ENCODE measurements around the gene RTN1. TPM values are rescaled to one million over a fixed set of nuclear protein-coding genes. Genes with fewer than 3 reads are reported as not detected.

Gene RTN1
- total RNA-seq, 2 experiments from 2014 or later: not detected

GRCh38 chr14:59698793-59699192 lies 171.8 kb downstream of the RTN1 start:
- TF ChIP-seq CTCF (conservative IDR thresholded peaks at IDR 0.05; ENCODE audit: low read length) (no peak), EZH2phosphoT487 (IDR thresholded peaks at IDR 0.05; ENCODE audit: borderline replicate concordance, low read depth, low read length) (no peak)
- Histone ChIP-seq H3K4me3 (ENCODE audit: low read depth, low read length, poor library complexity, severe bottlenecking) (no peak overlapping the region), H3K9me3 (ENCODE audit: low read length) (no peaks in the 10 kb centered on the region), H3K4me1 (ENCODE audit: insufficient read depth, low read length, poor library complexity, severe bottlenecking) (no peaks in the 10 kb centered on the region), H2AFZ (ENCODE audit: low read length) (no peak overlapping the region), H3K9me2 (ENCODE audit: insufficient read depth, low read length) (no peaks in the 10 kb centered on the region), H3K27ac (ENCODE audit: low read depth, low read length, poor library complexity, severe bottlenecking) (no peak overlapping the region), H4K20me1 (ENCODE audit: insufficient read depth, low read length) (no peaks in the 10 kb centered on the region), H3K36me3 (ENCODE audit: insufficient read depth, low read length) (no peaks in the 10 kb centered on the region), H3K79me2 (ENCODE audit: insufficient read depth, low read depth, low read length) (no peaks in the 10 kb centered on the region), H3K4me2 (ENCODE audit: low read length) (no peak overlapping the region)
- BruUV-seq (replicated peaks): no TSS peak
- no peak for DNase-seq (ENCODE audit: low spot score)
- POLR2A ChIA-PET: no interaction called here
- intact Hi-C loops (cut with micrococcal nuclease; ENCODE audit: unreplicated experiment): no loop called here
- CTCF ChIA-PET (ENCODE audit: unreplicated experiment): no interaction called here

GRCh38 chr14:59695198-59695597 lies 175.4 kb downstream of the RTN1 start:
- H2AFZ ChIP-seq (ENCODE audit: low read length): no peak overlapping the region
- DNase-seq (ENCODE audit: low spot score): no peak
- no peak for TF ChIP-seq CTCF (conservative IDR thresholded peaks at IDR 0.05; ENCODE audit: low read length)
- TF ChIP-seq EZH2phosphoT487 (IDR thresholded peaks at IDR 0.05; ENCODE audit: borderline replicate concordance, low read depth, low read length): no peak
- H4K20me1 ChIP-seq (ENCODE audit: insufficient read depth, low read length): no peaks in the 10 kb centered on the region
- H3K4me1 ChIP-seq (ENCODE audit: insufficient read depth, low read length, poor library complexity, severe bottlenecking): no peaks in the 10 kb centered on the region
- ChIA-PET POLR2A (interaction anchor here (0.6 kb wide), 1 partner anchor 28 kb away, joined by 3 read pairs; no protein-coding TSS in a partner anchor), CTCF (ENCODE audit: unreplicated experiment) (no interaction called here)
- H3K9me3 ChIP-seq (ENCODE audit: low read length): no peaks in the 10 kb centered on the region
- H3K79me2 ChIP-seq (ENCODE audit: insufficient read depth, low read depth, low read length): no peaks in the 10 kb centered on the region
- BruUV-seq (replicated peaks): no TSS peak
- no peak overlapping the region for H3K4me3 ChIP-seq (ENCODE audit: low read depth, low read length, poor library complexity, severe bottlenecking)
- H3K27ac ChIP-seq (ENCODE audit: low read depth, low read length, poor library complexity, severe bottlenecking): no peak overlapping the region
- intact Hi-C loops (cut with micrococcal nuclease; ENCODE audit: unreplicated experiment): no loop called here
- H3K4me2 ChIP-seq (ENCODE audit: low read length): no peak overlapping the region
- H3K9me2 ChIP-seq (ENCODE audit: insufficient read depth, low read length): no peaks in the 10 kb centered on the region
- no peaks in the 10 kb centered on the region for H3K36me3 ChIP-seq (ENCODE audit: insufficient read depth, low read length)

GRCh38 chr14:59691266-59691665 lies 179.3 kb downstream of the RTN1 start:
- Histone ChIP-seq H3K4me3 (ENCODE audit: low read depth, low read length, poor library complexity, severe bottlenecking) (no peak overlapping the region), H3K79me2 (ENCODE audit: insufficient read depth, low read depth, low read length) (no peaks in the 10 kb centered on the region), H3K36me3 (ENCODE audit: insufficient read depth, low read length) (no peaks in the 10 kb centered on the region), H3K4me1 (ENCODE audit: insufficient read depth, low read length, poor library complexity, severe bottlenecking) (no peaks in the 10 kb centered on the region), H3K9me2 (ENCODE audit: insufficient read depth, low read length) (no peaks in the 10 kb centered on the region), H3K9me3 (ENCODE audit: low read length) (no peaks in the 10 kb centered on the region), H3K4me2 (ENCODE audit: low read length) (no peak overlapping the region), H4K20me1 (ENCODE audit: insufficient read depth, low read length) (no peaks in the 10 kb centered on the region), H3K27ac (ENCODE audit: low read depth, low read length, poor library complexity, severe bottlenecking) (no peak overlapping the region), H2AFZ (ENCODE audit: low read length) (no peak overlapping the region)
- intact Hi-C loops (cut with micrococcal nuclease; ENCODE audit: unreplicated experiment): no loop called here
- ChIA-PET POLR2A (no interaction called here), CTCF (ENCODE audit: unreplicated experiment) (no interaction called here)
- BruUV-seq (replicated peaks): no TSS peak
- DNase-seq (ENCODE audit: low spot score): no peak
- no peak for TF ChIP-seq CTCF (conservative IDR thresholded peaks at IDR 0.05; ENCODE audit: low read length)
- no peak for TF ChIP-seq EZH2phosphoT487 (IDR thresholded peaks at IDR 0.05; ENCODE audit: borderline replicate concordance, low read depth, low read length)
